HG03066 (cell line): ENCODE data around the gene MREG.
A peak's percentile ranks its signal among the peaks of the same experiment; 100 is the strongest.
"Not testable (repeated sequence)": the region's sequence is repeated elsewhere in the genome, so short reads cannot be mapped to it uniquely, and the experiment has no call there.

Experiments
- ATAC-seq: cut with Tn5 transposase; IDR thresholded peaks from one replicate; pipeline ENCODE4 v1.9.1; 2021; ENCODE audit warnings: low read depth; ENCODE audit not compliant: unreplicated experiment

MREG gene

GRCh38 chr2:215994911-215995310 lies 18.4 kb downstream of the MREG start:
- ATAC-seq = no peak

- not testable (repeated sequence) for ATAC-seq
These were observed 24.7 kb downstream of the MREG start for GRCh38 chr2:215988556-215989207.

DNA sequence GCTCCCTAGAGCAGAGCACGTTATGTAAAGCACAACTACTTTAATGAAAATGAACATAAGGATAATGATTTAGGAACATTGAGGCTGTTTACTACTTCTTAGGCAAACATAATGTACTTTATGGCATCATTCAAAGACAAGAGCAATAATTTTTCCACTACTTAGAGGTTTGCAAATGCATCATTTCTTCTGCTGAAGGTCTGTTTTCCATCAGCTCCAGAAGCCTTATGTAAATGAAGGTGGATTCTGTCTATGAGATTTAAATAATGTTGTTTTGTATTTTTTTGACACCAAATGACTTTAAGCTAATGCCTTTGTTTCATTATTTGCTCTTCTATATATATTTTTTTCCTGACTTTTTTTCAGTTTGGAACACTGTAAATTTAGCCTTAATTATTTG lies 28.1 kb downstream of the MREG start:
- ATAC-seq = no peak

- ATAC-seq = no peak
These were observed 28.7 kb downstream of the MREG start for GRCh38 chr2:215984661-215985060.

GRCh38 chr2:215983581-215984351 lies 29.6 kb downstream of the MREG start:
- peak; percentile 57 for ATAC-seq

DNA sequence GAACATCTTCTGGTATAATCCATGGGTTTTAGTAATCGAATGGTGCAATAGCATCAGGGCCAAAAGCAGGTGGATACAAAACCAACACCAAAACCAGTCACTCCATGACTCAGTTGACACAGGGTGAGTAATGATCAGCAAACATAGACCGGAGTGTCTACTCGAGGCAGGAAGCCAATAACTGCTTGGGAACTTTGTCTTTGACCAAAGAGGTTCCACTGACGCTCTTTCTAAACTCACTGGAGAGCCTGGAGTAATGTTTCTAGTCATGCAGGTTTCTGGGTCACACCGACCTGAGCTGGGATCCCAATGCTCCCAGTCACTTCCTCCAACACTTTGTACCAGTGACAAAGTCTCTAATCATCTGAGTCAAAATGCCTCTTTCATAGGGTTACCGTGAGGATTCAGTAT lies 30.9 kb downstream of the MREG start:
- ATAC-seq = peak; percentile 43

GRCh38 chr2:215981115-215981514 lies 32.2 kb downstream of the MREG start:
- ATAC-seq = no peak

DNA sequence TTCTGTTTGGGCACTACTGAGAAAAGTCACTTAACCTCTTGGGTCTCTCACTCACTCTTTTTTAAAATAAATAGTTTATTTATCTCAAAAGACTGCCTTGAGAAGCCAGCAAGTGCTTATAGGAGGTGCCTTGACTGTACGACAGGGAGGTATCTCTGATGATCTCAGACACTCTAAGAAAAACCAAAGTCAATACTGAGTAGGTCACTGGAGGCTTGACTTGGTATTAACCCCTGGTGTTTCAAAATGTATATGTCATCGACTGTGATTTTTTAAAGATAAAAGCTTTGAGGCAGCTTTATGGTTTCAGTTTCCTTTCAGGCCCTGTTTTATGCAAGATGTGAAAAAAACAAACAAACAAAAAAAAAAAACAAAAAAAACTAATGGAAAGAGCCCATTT lies 33.7 kb downstream of the MREG start:
- peak; percentile 47 for ATAC-seq

- ATAC-seq = no peak
These were observed 38.5 kb downstream of the MREG start for GRCh38 chr2:215974700-215975429.

GRCh38 chr2:215973954-215974699 lies 39.2 kb downstream of the MREG start:
- ATAC-seq = no peak

DNA sequence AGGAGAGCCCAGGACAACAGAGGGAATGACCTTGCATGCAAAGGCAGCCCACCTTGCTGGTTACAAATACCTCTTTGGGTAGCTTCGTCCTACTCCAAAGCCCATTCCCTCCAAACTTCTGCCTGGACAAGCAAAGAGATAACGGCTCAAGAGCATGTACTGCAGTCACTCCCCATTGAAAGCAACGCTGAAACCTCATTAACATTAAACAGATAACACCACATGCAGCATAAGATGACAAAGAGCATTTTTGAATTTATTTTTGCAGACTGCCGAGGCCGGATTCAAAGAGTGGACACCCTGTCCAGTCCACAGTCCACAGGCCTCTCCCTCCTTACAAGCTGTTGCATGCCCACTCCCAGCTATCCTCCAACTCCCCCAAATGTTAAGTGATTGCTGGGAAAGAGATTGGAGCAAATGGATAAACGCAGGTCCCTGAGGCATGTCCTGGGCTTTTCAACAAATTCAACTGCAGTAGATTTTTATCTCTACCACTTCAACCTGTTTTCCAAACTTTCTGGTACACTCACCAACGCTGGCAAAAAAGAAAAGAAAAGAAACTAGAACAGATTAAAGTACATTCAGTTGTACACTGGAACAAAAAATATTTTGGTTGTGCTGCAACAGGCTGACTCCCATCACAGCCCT lies 40.1 kb downstream of the MREG start:
- no peak for ATAC-seq

- no peak for ATAC-seq
These were observed 41.7 kb downstream of the MREG start for GRCh38 chr2:215971671-215972070.

GRCh38 chr2:215970894-215971293 lies 42.5 kb downstream of the MREG start:
- not testable (repeated sequence) for ATAC-seq

DNA sequence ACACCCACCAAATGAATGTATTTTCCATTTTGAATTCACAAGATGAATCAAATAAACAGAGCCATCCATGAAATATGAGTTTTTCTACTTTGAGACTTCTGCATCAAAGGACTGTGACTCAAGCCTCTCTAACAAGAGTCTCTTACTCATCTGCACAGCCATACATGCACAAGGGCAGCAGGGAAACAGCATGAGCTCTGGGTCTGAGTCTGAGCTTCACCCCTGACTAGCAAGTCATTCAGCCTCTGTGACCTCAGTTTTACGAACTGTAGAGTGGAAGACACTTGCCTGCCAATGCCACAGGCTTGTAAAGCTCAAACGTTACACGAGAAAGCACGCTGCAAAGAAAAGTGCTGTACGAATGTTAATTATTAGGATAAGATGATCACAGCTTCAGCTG lies 42.9 kb downstream of the MREG start:
- no peak for ATAC-seq

DNA sequence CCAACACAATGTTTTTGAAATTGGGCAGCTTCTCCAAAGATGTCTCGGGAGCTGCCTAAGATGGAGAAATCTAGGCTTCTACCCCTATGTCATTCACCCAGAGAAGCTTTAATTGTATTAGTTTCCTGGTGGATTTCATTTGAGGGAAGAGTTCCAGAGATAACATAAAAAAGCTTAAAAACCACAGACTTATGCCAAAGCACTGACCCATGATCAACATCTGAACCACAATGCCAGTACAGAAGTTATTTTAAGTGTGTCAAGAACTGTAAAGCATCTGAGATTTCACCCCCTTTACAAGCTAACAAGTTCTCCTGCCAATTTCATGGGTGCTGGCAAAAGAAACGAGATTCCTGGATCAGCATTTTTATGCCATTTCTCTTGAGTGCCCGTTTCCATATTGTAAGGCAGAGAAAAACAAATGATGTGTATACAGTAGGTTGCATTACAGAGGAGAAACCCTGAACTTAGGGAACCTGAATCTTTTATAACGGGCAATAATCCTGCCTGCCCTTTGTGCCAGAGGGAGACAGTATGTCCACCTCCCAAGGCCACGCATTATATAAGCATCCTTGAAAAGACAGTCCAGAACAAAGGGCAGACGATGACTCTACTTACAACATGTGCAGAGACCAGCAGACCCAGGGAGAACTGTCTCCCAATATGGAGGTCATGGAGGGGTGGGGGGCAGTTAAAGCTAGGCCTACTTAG lies 44.1 kb downstream of the MREG start:
- no peak for ATAC-seq

DNA sequence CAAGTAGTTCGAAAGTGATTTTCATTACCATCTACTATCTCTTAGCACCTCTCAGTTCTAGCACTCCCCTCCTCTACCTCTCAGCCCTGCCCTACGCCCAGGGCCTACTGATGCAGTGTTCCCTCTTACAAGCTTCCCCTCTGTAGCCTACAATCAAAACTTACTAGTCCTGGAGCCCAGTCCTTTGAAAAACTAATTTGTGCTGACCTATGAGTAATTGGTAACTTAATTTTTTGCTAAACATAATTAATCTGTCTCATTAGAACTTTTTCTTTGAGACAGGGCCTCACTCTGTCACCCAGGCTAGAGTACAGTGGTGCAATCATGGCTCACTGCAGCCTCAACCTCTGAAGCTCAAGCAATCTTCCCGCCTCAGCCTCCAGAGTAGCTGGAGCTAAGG lies 44.9 kb downstream of the MREG start:
- no peak for ATAC-seq

DNA sequence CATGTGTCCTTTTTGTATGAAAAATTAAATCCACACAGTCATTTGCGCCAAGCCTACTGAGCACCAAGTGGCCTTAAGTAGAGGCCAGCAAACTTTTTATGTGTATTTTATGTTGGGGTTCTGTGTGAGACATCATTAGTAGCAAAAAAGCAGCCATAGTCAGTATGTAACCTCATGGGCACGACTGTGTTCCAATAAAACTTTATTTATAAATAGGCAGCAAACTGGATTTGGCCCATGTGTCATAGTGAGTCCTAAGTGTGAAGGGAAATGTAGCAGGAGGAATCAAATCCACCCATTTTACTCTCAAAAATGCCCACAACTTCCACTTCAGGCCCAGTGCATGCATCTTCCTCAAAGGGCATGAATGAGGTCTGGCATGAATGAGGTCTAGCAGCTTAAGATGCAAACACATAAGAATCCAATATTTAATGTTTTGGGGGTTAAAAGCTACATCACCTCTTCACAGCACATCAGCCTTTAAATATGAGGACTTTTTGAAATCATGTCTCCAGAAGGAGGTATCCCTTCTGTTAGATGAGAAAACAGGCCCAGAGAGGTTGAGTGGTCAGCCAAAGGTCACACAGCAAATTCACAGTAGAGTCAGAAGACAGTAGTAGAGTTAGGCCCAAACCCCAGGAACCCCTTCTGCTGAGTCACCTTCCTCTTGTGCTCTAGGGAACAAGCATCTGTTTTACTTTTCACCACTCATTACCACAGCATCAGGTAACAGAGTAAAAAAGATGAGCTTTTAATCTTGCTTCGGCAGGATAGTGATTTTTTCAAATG lies 45.6 kb downstream of the MREG start:
- no peak for ATAC-seq

- no peak for ATAC-seq
These were observed 46.4 kb downstream of the MREG start for GRCh38 chr2:215966951-215967350.

DNA sequence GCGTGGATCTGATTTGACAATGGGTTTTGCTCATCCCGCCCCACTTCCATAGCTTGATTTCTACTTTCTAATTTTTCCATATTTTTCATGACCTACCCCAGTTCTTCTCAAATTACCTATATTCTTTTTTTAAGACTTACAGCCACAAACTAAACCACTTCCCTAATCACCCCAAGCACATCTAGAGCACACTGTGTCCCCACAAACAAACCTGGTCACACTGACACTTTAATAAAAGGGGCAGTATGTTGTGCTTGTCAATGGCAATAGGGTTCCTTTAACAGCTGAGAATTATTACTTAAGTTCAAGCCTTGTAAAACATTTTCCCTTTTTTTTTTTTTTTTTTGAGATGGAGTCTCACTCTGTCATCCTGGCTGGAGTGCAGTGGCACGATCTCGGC lies 47.1 kb downstream of the MREG start:
- no peak for ATAC-seq
